H1 (cell line): ENCODE results near the gene CTNNA3. TPM values are rescaled to one million over a fixed set of nuclear protein-coding genes. Genes with fewer than 3 reads are reported as not detected.
A peak's percentile ranks its signal among the peaks of the same experiment; 100 is the strongest.

Source experiments
- CTCF ChIA-PET: fragments of 300-600 bp; sonication (Branson Sonifier 250); formaldehyde crosslinking; loops from one replicate; lab custom pipeline; 2021; ENCODE audit not compliant: partially characterized antibody; lab: Charles Lee
- POLR2A ChIA-PET: fragments of 300-600 bp; sonication (Branson Sonifier 250); formaldehyde crosslinking; loops from one replicate; lab custom pipeline; 2021; ENCODE audit warnings: inconsistent platforms; ENCODE audit not compliant: partially characterized antibody; lab: Charles Lee
- DNase-seq, 2 experiments: peaks; one replicate each; pipeline versions ENCODE4 v3.0.0 to v3.0.0-alpha.2; 2010 to 2022; ENCODE audit warnings: low spot score in 2 of 2, low read depth in 1 of 2, mixed read lengths in 1 of 2
- FAIRE-seq: peaks from 2 replicates; lab custom pipeline; 2011; peaks lifted over from hg19 to GRCh38; lab: Jason Lieb, UNC
- H2AFZ ChIP-seq: 2 replicates; pipeline ENCODE4 v1.8.1; 2012; ENCODE audit warnings: low read length, inconsistent platforms
- H2AK5ac ChIP-seq: 2 replicates; pipeline ENCODE4 v1.6.1; 2013; ENCODE audit warnings: low read depth, low read length
- H2BK120ac ChIP-seq: replicated peaks from 2 replicates; pipeline ENCODE3; 2013; ENCODE audit warnings: low read depth, low read length, inconsistent platforms
- H2BK12ac ChIP-seq: 2 replicates; pipeline ENCODE4 v1.6.1; 2013; ENCODE audit warnings: low read depth, low read length
- H2BK15ac ChIP-seq: 2 replicates; pipeline ENCODE4 v1.6.1; 2013; ENCODE audit warnings: low read length
- H2BK20ac ChIP-seq: 2 replicates; pipeline ENCODE4 v1.6.1; 2013; ENCODE audit warnings: low read length
- H2BK5ac ChIP-seq: 2 replicates; pipeline ENCODE4 v1.6.1; 2013; ENCODE audit warnings: low read depth, low read length
- H3K14ac ChIP-seq: 2 replicates; pipeline ENCODE4 v1.6.1; 2013; ENCODE audit warnings: inconsistent platforms; ENCODE audit not compliant: insufficient read length
- H3K18ac ChIP-seq: 2 replicates; pipeline ENCODE4 v1.6.1; 2013; ENCODE audit warnings: low read length; ENCODE audit errors: extremely low read depth
- H3K23ac ChIP-seq: 2 replicates; pipeline ENCODE4 v1.6.1; 2013; ENCODE audit warnings: inconsistent platforms; ENCODE audit not compliant: insufficient read length
- H3K23me2 ChIP-seq: 2 replicates; pipeline ENCODE4 v1.6.1; 2013; ENCODE audit warnings: low read depth, low read length
- H3K27ac ChIP-seq: 2 replicates; pipeline ENCODE4 v1.6.1; 2011; ENCODE audit warnings: low read depth, low read length, inconsistent platforms
- H3K27me3 ChIP-seq, 4 experiments: replicated peaks in 1 of 4; 1 replicate in 1 of 4; 2 replicates in 3 of 4; pipeline versions ENCODE4 v1.6.1 to v1.8.1; 2011 to 2013; ENCODE audit warnings: low read length in 3 of 4, mild to moderate bottlenecking in 3 of 4, inconsistent platforms in 2 of 4, mixed read lengths in 2 of 4, moderate library complexity in 1 of 4; ENCODE audit not compliant: control insufficient read depth in 3 of 4, insufficient read depth in 3 of 4; ENCODE audit errors: extremely low read depth in 1 of 4
- H3K36me3 ChIP-seq, 4 experiments: 2 replicates each; pipeline versions ENCODE4 v1.6.1 to v1.8.1; 2011 to 2013; ENCODE audit warnings: mild to moderate bottlenecking in 4 of 4, low read length in 3 of 4, moderate library complexity in 2 of 4, control low read depth in 1 of 4, inconsistent platforms in 1 of 4; ENCODE audit not compliant: insufficient read depth in 4 of 4, control insufficient read depth in 2 of 4
- H3K4ac ChIP-seq: replicated peaks from 2 replicates; pipeline ENCODE3; 2013; ENCODE audit warnings: low read length, low read depth, mixed read lengths, inconsistent platforms; ENCODE audit not compliant: insufficient read length
- H3K4me1 ChIP-seq, 4 experiments: replicated peaks in 1 of 4; 1 replicate in 1 of 4; 2 replicates in 3 of 4; pipeline versions ENCODE4 v1.6.1 to v1.8.1; 2011 to 2013; ENCODE audit warnings: low read length in 3 of 4, inconsistent platforms in 2 of 4, mixed read lengths in 1 of 4; ENCODE audit not compliant: insufficient read depth in 4 of 4, control insufficient read depth in 3 of 4
- H3K4me2 ChIP-seq, 2 experiments: 2 replicates each; pipeline versions ENCODE4 v1.6.1 to v1.8.1; 2011 to 2013; ENCODE audit warnings: low read depth in 2 of 2, low read length in 2 of 2, control low read depth in 1 of 2, inconsistent platforms in 1 of 2, mild to moderate bottlenecking in 1 of 2; ENCODE audit not compliant: insufficient read depth in 1 of 2
- H3K4me3 ChIP-seq, 4 experiments: fragments of 200-600, 300-600 bp in 1 of 4; sonication (generic), shearing (Covaris generic), sonication (Bioruptor Twin) in 1 of 4; 2 replicates each; pipeline versions ENCODE4 v1.5.1 to v1.8.1; 2011 to 2016; ENCODE audit warnings: low read length in 4 of 4, low read depth in 3 of 4, control low read depth in 2 of 4, inconsistent platforms in 2 of 4, mild to moderate bottlenecking in 2 of 4, mixed read lengths in 1 of 4, moderate library complexity in 1 of 4; ENCODE audit not compliant: insufficient read depth in 2 of 4; ENCODE audit errors: extremely low read depth in 1 of 4
- H3K56ac ChIP-seq: replicated peaks from 2 replicates; pipeline ENCODE3; 2013; ENCODE audit warnings: low read depth, mild to moderate bottlenecking, mixed read lengths, low read length, inconsistent platforms; ENCODE audit not compliant: insufficient read length
- H3K79me1 ChIP-seq: 2 replicates; pipeline ENCODE4 v1.6.1; 2013; ENCODE audit warnings: low read depth, low read length, control low read depth
- H3K79me2 ChIP-seq, 2 experiments: 2 replicates each; pipeline versions ENCODE4 v1.6.1 to v1.8.1; 2012 to 2013; ENCODE audit warnings: low read length in 2 of 2, mild to moderate bottlenecking in 2 of 2, inconsistent platforms in 1 of 2; ENCODE audit not compliant: insufficient read depth in 2 of 2, control insufficient read depth in 1 of 2
- H3K9ac ChIP-seq, 4 experiments: replicated peaks in 1 of 4; 1 replicate in 1 of 4; 2 replicates in 3 of 4; pipeline versions ENCODE4 v1.6.1 to v1.8.1; 2011 to 2013; ENCODE audit warnings: low read depth in 3 of 4, low read length in 3 of 4, control low read depth in 2 of 4, mild to moderate bottlenecking in 2 of 4, moderate library complexity in 2 of 4, inconsistent platforms in 1 of 4; ENCODE audit errors: extremely low read depth in 1 of 4
- H3K9me3 ChIP-seq, 2 experiments: 2 replicates each; pipeline versions ENCODE4 v1.6.1 to v1.8.1; 2012 to 2013; ENCODE audit warnings: mild to moderate bottlenecking in 2 of 2, moderate library complexity in 2 of 2, control low read depth in 1 of 2, inconsistent platforms in 1 of 2, low read depth in 1 of 2, low read length in 1 of 2, mixed read lengths in 1 of 2; ENCODE audit not compliant: insufficient read depth in 2 of 2
- H4K20me1 ChIP-seq, 2 experiments: replicated peaks in 1 of 2; 2 replicates each; pipeline versions ENCODE3 to v1.8.1; 2011 to 2013; ENCODE audit warnings: inconsistent platforms in 2 of 2, low read length in 2 of 2, mild to moderate bottlenecking in 1 of 2; ENCODE audit not compliant: insufficient read depth in 2 of 2, control insufficient read depth in 1 of 2
- H4K5ac ChIP-seq: 2 replicates; pipeline ENCODE4 v1.6.1; 2013; ENCODE audit warnings: low read length, low read depth, mixed read lengths, inconsistent platforms; ENCODE audit not compliant: insufficient read length
- H4K8ac ChIP-seq: 2 replicates; pipeline ENCODE4 v1.8.0; 2013; ENCODE audit warnings: mild to moderate bottlenecking, moderate library complexity, low read length, inconsistent platforms; ENCODE audit not compliant: insufficient read depth; ENCODE audit errors: extremely low read depth
- H4K91ac ChIP-seq: replicated peaks from 2 replicates; pipeline ENCODE3; 2013; ENCODE audit warnings: low read length, mixed read lengths, inconsistent platforms; ENCODE audit not compliant: insufficient read length
- CEBPB ChIP-seq: IDR thresholded peaks from 2 replicates; pipeline ENCODE4 v1.6.1; 2012; ENCODE audit warnings: low read depth, low read length
- E2F6 ChIP-seq: IDR thresholded peaks from 2 replicates; pipeline ENCODE4 v1.6.1; 2012; ENCODE audit warnings: inconsistent platforms
- EP300 ChIP-seq, 2 experiments: IDR thresholded peaks; 1 replicate in 1 of 2; 2 replicates in 1 of 2; pipeline ENCODE4 v1.6.1; 2011 to 2012; ENCODE audit warnings: low read depth in 2 of 2, low read length in 2 of 2, mild to moderate bottlenecking in 2 of 2, borderline replicate concordance in 1 of 2, inconsistent platforms in 1 of 2, moderate library complexity in 1 of 2
- GTF2F1 ChIP-seq: IDR thresholded peaks from 2 replicates; pipeline ENCODE4 v1.6.1; 2012; ENCODE audit warnings: low read depth, low read length, improper control_type of control experiment, borderline replicate concordance
- HDAC2 ChIP-seq, 2 experiments: fragments of 300-600 bp in 1 of 2; sonication (generic) in 1 of 2; IDR thresholded peaks; 2 replicates each; pipeline ENCODE4 v1.6.1; 2011 to 2012; ENCODE audit warnings: low read depth in 2 of 2, low read length in 2 of 2, mild to moderate bottlenecking in 2 of 2, moderate library complexity in 2 of 2, borderline replicate concordance in 1 of 2, inconsistent platforms in 1 of 2
- JUN ChIP-seq: IDR thresholded peaks from 2 replicates; pipeline ENCODE4 v1.6.1; 2011; ENCODE audit warnings: low read depth, mild to moderate bottlenecking, improper control_type of control experiment, low read length
- JUND ChIP-seq: IDR thresholded peaks from 2 replicates; pipeline ENCODE4 v1.6.1; 2011; ENCODE audit warnings: mild to moderate bottlenecking, improper control_type of control experiment, low read length
- KDM5A ChIP-seq: fragments of 200-600 bp; IDR thresholded peaks from 2 replicates; pipeline ENCODE4 v1.7.1; 2012; ENCODE audit warnings: mild to moderate bottlenecking, low read length, inconsistent platforms, mixed read lengths
- PHF8 ChIP-seq: fragments of 200-600 bp; sonication (generic); conservative IDR thresholded peaks from 2 replicates; pipeline ENCODE4 v1.7.1; 2012; ENCODE audit warnings: low read depth, mild to moderate bottlenecking, inconsistent platforms, low read length, moderate library complexity
- SIX5 ChIP-seq: IDR thresholded peaks from 2 replicates; pipeline ENCODE4 v1.6.1; 2011; ENCODE audit warnings: mild to moderate bottlenecking, low read depth, low read length
- SP2 ChIP-seq: IDR thresholded peaks from 2 replicates; pipeline ENCODE4 v1.6.1; 2012; ENCODE audit warnings: mild to moderate bottlenecking, low read length, inconsistent platforms
- TCF12 ChIP-seq: IDR thresholded peaks from 2 replicates; pipeline ENCODE4 v1.6.1; 2011; ENCODE audit warnings: low read depth, mild to moderate bottlenecking, low read length
- YY1 ChIP-seq: IDR thresholded peaks from 2 replicates; pipeline ENCODE4 v1.6.1; 2011; ENCODE audit warnings: low read depth, mild to moderate bottlenecking, low read length
- WGBS, 2 experiments: shearing (Covaris generic) in 1 of 2; methylation state at CpG; one replicate each; pipeline versions ENCODE4 v1.1.6 to v1.1.7; 2013 to 2015; ENCODE audit warnings: low lambda C conversion rate in 2 of 2, mixed read lengths in 2 of 2, inconsistent platforms in 1 of 2, low coverage in 1 of 2, missing lambda C conversion rate in 1 of 2; ENCODE audit not compliant: insufficient replicate concordance in 2 of 2, insufficient coverage in 1 of 2, insufficient read length in 1 of 2; ENCODE audit errors: extremely low coverage in 1 of 2, missing lambda C conversion rate in 1 of 2; 5-methylcytosine and 5-hydroxymethylcytosine counted together
- polyA plus RNA-seq, 7 experiments: library from polyadenylated mRNA; depleted of rRNA in 3 of 7; stranded (reverse) in 5 of 7; unstranded in 2 of 7; fragments of >200 nt in 5 of 7; fragments of 200-250 nt in 2 of 7; gene quantifications; 1 replicate in 5 of 7; 2 replicates in 1 of 7; 4 replicates in 1 of 7; pipeline versions ENCODE4 v1.2.1 to v1.2.3, GENCODE V29; 2011 to 2013; ENCODE audit warnings: missing spikeins in 2 of 7, mixed read lengths in 2 of 7
- total RNA-seq: library from RNA; stranded (reverse); fragmentation: NEBNext Ultra II Directional; extraction: Animal tissue kit (Norgen Biotek cat#: 25700); gene quantifications from 2 replicates; pipeline ENCODE4 v1.2.1, GENCODE V29; 2021

Gene CTNNA3
- total and polyA plus RNA-seq, 2 of the 8 experiments (the other 6 are each of a cell fraction or from before 2014, with no cell fraction given) = 1.3 to 1.5 TPM

DNA sequence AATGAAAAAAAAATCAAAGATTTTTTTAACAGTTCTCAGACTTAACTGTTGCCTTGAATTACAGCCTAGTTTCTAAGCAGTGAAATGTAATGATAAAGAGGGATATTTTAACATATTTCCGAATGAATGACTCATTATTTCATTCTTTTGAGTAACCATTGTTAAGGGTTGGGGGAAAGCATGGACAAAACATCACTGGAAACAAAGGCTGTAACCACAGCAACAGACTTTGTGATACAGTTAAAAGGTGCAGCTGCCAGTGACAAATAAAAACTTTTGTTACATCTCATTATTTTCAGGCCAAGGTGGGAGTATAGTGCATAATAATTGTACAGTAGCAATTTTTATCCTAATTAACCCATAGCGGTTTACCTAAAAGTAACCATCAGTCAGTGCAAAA, 597.5 kb downstream of the CTNNA3 start:
- no peaks in the 10 kb centered on the region for H4K20me1 ChIP-seq
- H3K79me2 ChIP-seq = no peaks in the 10 kb centered on the region
- TF ChIP-seq HDAC2 (IDR thresholded peaks at IDR 0.05; ENCODE audit: borderline replicate concordance in 1 of 2, low read depth in 2 of 2, low read length in 2 of 2) (no peak), E2F6 (no peak), EP300 (IDR thresholded peaks at IDR 0.05; ENCODE audit: borderline replicate concordance in 1 of 2, low read depth in 2 of 2, low read length in 2 of 2) (peak in 1 of 2 experiments; percentile 11; a peak in 1 of 3 replicates), TCF12 (0 out of 2 replicates have a peak, but pooled peaks have one; percentile 23), JUND (peak; percentile 65; the same call in 1 of the 2 replicates), CEBPB (0 out of 2 replicates have a peak, but pooled peaks have one; percentile 8), SP2 (no peak), YY1 (no peak), SIX5 (no peak), GTF2F1 (no peak), JUN (0 out of 2 replicates have a peak, but pooled peaks have one; percentile 16), KDM5A (no peak), PHF8 (no peak)
- ChIA-PET CTCF (no interaction called here), POLR2A (no interaction called here)
- 34% methylated on average over 2 of the region's 2 CpGs; no CpG with 5 or more reads in 1 of the 2 experiments for WGBS, 2 experiments
- no peak overlapping the region for H4K91ac ChIP-seq
- H2BK15ac ChIP-seq = no peak overlapping the region
- no peak overlapping the region for H3K9ac ChIP-seq
- H3K4me3 ChIP-seq = 0 out of 8 replicates have a peak overlapping the region, but pooled peaks of 1 of the 4 experiments have one; percentile 0
- H2BK12ac ChIP-seq = no peak overlapping the region
- H2BK120ac ChIP-seq = no peak overlapping the region
- peak overlapping the region in 1 of 2 experiments; percentile 17; a peak in 1 of 4 replicates for H3K4me2 ChIP-seq
- no peak overlapping the region for H3K14ac ChIP-seq
- no peak overlapping the region for H2BK20ac ChIP-seq
- H4K8ac ChIP-seq = no peak overlapping the region
- H3K23me2 ChIP-seq = no peaks in the 10 kb centered on the region
- FAIRE-seq (peak; percentile 48), DNase-seq (no peak)
- peak overlapping the region; percentile 43 for H4K5ac ChIP-seq
- H2BK5ac ChIP-seq = no peak overlapping the region
- H3K18ac ChIP-seq = no peak overlapping the region
- H3K4me1 ChIP-seq = peaks cover 0 to 12% (median 3%) of the 10 kb centered on the region in 4 experiments; a peak in 4 of 7 replicates
- H3K79me1 ChIP-seq = no peaks in the 10 kb centered on the region
- H3K56ac ChIP-seq = no peak overlapping the region
- 0 out of 2 replicates have a peak overlapping the region, but pooled peaks have one; percentile 8 for H3K27ac ChIP-seq
- no peak overlapping the region for H3K23ac ChIP-seq
- H3K4ac ChIP-seq = no peak overlapping the region
- no peak overlapping the region for H2AK5ac ChIP-seq
- no peaks in the 10 kb centered on the region for H3K36me3 ChIP-seq
- no peaks in the 10 kb centered on the region for H3K9me3 ChIP-seq
- H3K27me3 ChIP-seq = no peaks in the 10 kb centered on the region
- no peak overlapping the region for H2AFZ ChIP-seq
